Stimulated activated CD4-positive, alpha-beta T cell treated with anti-CD3 and anti-CD28 coated beads, Interleukin-12 subunit alpha, Interleukin-12 subunit beta, amount 100 ng/mL, for 4 hours (primary cell): ENCODE data around the gene ITPR3.

Experiments used
- DNase-seq: peaks from one replicate; pipeline ENCODE4 v3.0.0-alpha.2; 2020

Gene ITPR3

GRCh38 chr6:33688451-33689147, 67.5 kb downstream of the ITPR3 start:
- DNase-seq, result no peak

GRCh38 chr6:33689148-33689494, 68.0 kb downstream of the ITPR3 start:
- no peak for DNase-seq

GRCh38 chr6:33689879-33690278, 68.8 kb downstream of the ITPR3 start:
- no peak for DNase-seq

GRCh38 chr6:33690766-33691165, 69.6 kb downstream of the ITPR3 start:
- DNase-seq, result no peak

- no peak for DNase-seq
Measured at GRCh38 chr6:33691456-33692077, 70.4 kb downstream of the ITPR3 start.

- DNase-seq, result no peak
Measured at GRCh38 chr6:33692078-33692759, 71.1 kb downstream of the ITPR3 start.

- DNase-seq, result peak; percentile 32
Measured at GRCh38 chr6:33692760-33693158, 71.6 kb downstream of the ITPR3 start.

- DNase-seq, result no peak
Measured at GRCh38 chr6:33693186-33694105, 72.3 kb downstream of the ITPR3 start.

GRCh38 chr6:33694401-33694931, 73.3 kb downstream of the ITPR3 start:
- peak; percentile 70 for DNase-seq

GRCh38 chr6:33694977-33695376, 73.9 kb downstream of the ITPR3 start:
- no peak for DNase-seq

- DNase-seq, result no peak
Measured at GRCh38 chr6:33695451-33695887, 74.3 kb downstream of the ITPR3 start.

- DNase-seq, result no peak
Measured at GRCh38 chr6:33696076-33696475, 75.0 kb downstream of the ITPR3 start.

GRCh38 chr6:33696548-33697518, 75.7 kb downstream of the ITPR3 start:
- DNase-seq, result no peak

- no peak for DNase-seq
Measured at GRCh38 chr6:33697845-33698244, 76.7 kb downstream of the ITPR3 start.

- no peak for DNase-seq
Measured at GRCh38 chr6:33698494-33698893, 77.4 kb downstream of the ITPR3 start.

- DNase-seq, result no peak
Measured at GRCh38 chr6:33699131-33699530, 78.0 kb downstream of the ITPR3 start.

GRCh38 chr6:33699739-33700138, 78.6 kb downstream of the ITPR3 start:
- DNase-seq, result no peak

GRCh38 chr6:33700391-33701050, 79.4 kb downstream of the ITPR3 start:
- DNase-seq, result peak; percentile 67

GRCh38 chr6:33702345-33702977, 81.3 kb downstream of the ITPR3 start:
- no peak for DNase-seq
